MCF 10A (cell line): ENCODE results near the gene DGCR2. TPM values are rescaled to one million over a fixed set of nuclear protein-coding genes. Genes with fewer than 3 reads are reported as not detected.

Source experiments
- BruUV-seq: library from RNA; stranded (reverse); fragments of 400-500 nt; replicated peaks from 2 replicates; lab custom pipeline; 2021; lab: Mats Ljungman, UMichigan
- CTCF ChIA-PET: fragments of 300-600 bp; sonication (Branson Sonifier 250); formaldehyde crosslinking; extraction: SDS; loops from one replicate; lab custom pipeline; 2021; ENCODE audit warnings: antibody characterized with exemption, inconsistent platforms; lab: Yijun Ruan, JAX
- POLR2A ChIA-PET: fragments of 300-600, 350-650 bp; sonication (Branson Sonifier 250); formaldehyde crosslinking; extraction: SDS; loops from one replicate; lab custom pipeline; 2020; ENCODE audit warnings: antibody characterized with exemption, inconsistent platforms; lab: Yijun Ruan, JAX
- DNase-seq: peaks from one replicate; pipeline ENCODE4 v3.0.0-alpha.2; 2018; ENCODE audit not compliant: unreplicated experiment
- H3K27ac Mint-ChIP-seq: one replicate; pipeline ENCODE4 v1.8.0; 2022; ENCODE audit warnings: mild to moderate bottlenecking, low read depth, mixed read lengths; ENCODE audit not compliant: unreplicated experiment
- H3K27me3 Mint-ChIP-seq: one replicate; pipeline ENCODE4 v1.8.0; 2022; ENCODE audit warnings: mixed read lengths; ENCODE audit not compliant: insufficient read depth, unreplicated experiment
- H3K36me3 Mint-ChIP-seq: one replicate; pipeline ENCODE4 v1.8.0; 2022; ENCODE audit warnings: mild to moderate bottlenecking, moderate library complexity, mixed read lengths; ENCODE audit not compliant: insufficient read depth, unreplicated experiment
- H3K4me1 Mint-ChIP-seq: one replicate; pipeline ENCODE4 v1.8.0; 2022; ENCODE audit warnings: mixed read lengths; ENCODE audit not compliant: insufficient read depth, unreplicated experiment
- H3K4me3 Mint-ChIP-seq: one replicate; pipeline ENCODE4 v1.8.0; 2022; ENCODE audit warnings: mild to moderate bottlenecking, moderate library complexity, mixed read lengths; ENCODE audit not compliant: unreplicated experiment
- H3K9me3 Mint-ChIP-seq: one replicate; pipeline ENCODE4 v1.8.0; 2022; ENCODE audit warnings: mixed read lengths; ENCODE audit not compliant: unreplicated experiment
- intact Hi-C: fragments of 100-400 bp; cut with micrococcal nuclease; formaldehyde crosslinking; loops from 2 replicates; pipeline ENCODE4 v1.14.1; 2022
- total RNA-seq: library from RNA; stranded (reverse); gene quantifications from 2 replicates; pipeline ENCODE4 v1.2.3, GENCODE V29; 2022
- TF ChIP-seq, protein P1 (sequence below): fragments of 200-600 bp; IDR thresholded peaks from one replicate; pipeline ENCODE4 v1.8.0; 2022; ENCODE audit warnings: antibody characterized with exemption, mild to moderate bottlenecking; ENCODE audit not compliant: unreplicated experiment

Gene DGCR2
- total RNA-seq, 1 experiment from 2014 or later = 41.2 TPM

DNA sequence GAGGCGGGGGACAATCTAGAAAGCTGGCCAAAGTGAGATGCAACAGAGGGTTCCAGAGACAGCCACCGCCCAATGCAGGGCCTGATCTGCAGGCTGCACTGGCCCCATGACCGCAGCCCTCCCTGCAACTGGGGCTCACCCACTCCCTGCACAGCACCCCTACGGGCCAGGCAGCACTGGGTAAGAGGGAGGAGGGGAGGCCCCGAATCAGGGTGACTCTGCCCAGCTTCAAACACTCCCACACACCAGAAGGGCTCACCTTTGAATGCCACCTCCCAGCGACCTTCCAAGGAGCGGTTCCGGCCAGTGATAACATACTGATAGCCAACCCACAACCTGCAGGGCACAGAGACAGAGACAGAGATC, 59.3 kb downstream of the DGCR2 start:
- intact Hi-C loops = no loop called here
- TF ChIP-seq, protein P1, sequence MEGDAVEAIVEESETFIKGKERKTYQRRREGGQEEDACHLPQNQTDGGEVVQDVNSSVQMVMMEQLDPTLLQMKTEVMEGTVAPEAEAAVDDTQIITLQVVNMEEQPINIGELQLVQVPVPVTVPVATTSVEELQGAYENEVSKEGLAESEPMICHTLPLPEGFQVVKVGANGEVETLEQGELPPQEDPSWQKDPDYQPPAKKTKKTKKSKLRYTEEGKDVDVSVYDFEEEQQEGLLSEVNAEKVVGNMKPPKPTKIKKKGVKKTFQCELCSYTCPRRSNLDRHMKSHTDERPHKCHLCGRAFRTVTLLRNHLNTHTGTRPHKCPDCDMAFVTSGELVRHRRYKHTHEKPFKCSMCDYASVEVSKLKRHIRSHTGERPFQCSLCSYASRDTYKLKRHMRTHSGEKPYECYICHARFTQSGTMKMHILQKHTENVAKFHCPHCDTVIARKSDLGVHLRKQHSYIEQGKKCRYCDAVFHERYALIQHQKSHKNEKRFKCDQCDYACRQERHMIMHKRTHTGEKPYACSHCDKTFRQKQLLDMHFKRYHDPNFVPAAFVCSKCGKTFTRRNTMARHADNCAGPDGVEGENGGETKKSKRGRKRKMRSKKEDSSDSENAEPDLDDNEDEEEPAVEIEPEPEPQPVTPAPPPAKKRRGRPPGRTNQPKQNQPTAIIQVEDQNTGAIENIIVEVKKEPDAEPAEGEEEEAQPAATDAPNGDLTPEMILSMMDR = no peak
- CTCF ChIA-PET = interaction anchor here (1.0 kb wide), 1 partner anchor 108 kb away, joined by 4 read pairs; no protein-coding TSS in a partner anchor
- no TSS peak for BruUV-seq
- peaks cover 58% of the 10 kb centered on the region for H3K36me3 Mint-ChIP-seq
- POLR2A ChIA-PET = interaction anchor here (1.0 kb wide), 1 partner anchor 14 kb away, joined by 4 read pairs; no protein-coding TSS in a partner anchor
- no peaks in the 10 kb centered on the region for H3K9me3 Mint-ChIP-seq
- H3K27ac Mint-ChIP-seq = no peak overlapping the region
- H3K27me3 Mint-ChIP-seq = no peaks in the 10 kb centered on the region
- no peak for DNase-seq
- peaks cover 14% of the 10 kb centered on the region for H3K4me1 Mint-ChIP-seq
- H3K4me3 Mint-ChIP-seq = no peak overlapping the region

DNA sequence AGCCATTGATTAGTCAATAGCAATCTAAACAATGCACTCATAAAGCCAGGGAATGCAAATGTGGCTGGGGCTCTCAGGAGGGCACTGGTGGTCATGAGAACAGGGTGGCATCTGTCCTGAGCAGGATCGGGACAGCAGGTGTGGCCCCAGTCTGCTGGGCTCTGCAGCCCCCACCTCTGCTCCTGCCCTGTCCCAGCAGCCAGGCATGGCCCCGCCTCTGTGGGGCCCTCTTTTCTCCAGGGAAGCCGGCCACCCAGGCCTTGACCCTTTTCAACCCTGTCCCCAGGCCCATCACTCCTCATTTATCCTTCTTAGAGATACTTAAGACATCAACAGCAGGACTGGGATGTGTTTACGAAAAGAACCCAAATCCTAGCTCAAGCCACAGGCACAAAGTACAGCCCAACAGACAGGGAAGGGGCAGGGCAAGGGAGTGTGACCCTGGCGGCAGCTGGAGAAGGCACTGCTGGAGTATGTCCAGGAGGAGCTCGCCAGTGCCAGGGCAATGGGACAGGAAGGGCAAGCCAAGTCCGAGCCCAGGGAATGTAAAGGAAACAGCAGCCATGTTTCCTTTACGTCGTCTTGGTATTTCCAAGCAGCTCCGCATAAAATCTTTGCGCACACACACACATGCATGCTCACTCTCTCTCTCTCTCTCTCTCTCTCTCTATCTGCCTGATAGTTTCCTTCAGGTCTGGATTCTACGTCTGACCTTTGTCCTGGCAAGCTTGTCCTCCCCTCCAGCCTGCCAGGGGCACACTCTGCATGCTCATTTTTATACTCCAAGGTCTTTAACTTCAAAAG, 59.9 kb downstream of the DGCR2 start:
- intact Hi-C loops = no loop called here
- no peaks in the 10 kb centered on the region for H3K27me3 Mint-ChIP-seq
- CTCF ChIA-PET = interaction anchor here (0.7 to 1.0 kb wide), 2 partner anchors 107 to 159 kb away, joined by 3 to 4 read pairs; no protein-coding TSS in a partner anchor
- POLR2A ChIA-PET = interaction anchor here (0.8 to 1.0 kb wide), 2 partner anchors 14 to 59 kb away, joined by 3 to 4 read pairs; partner anchors contain the start of gene DGCR2
- peaks cover 55% of the 10 kb centered on the region for H3K36me3 Mint-ChIP-seq
- no TSS peak for BruUV-seq
- H3K4me1 Mint-ChIP-seq = peaks cover 14% of the 10 kb centered on the region
- H3K27ac Mint-ChIP-seq = no peak overlapping the region
- no peak for DNase-seq
- no peaks in the 10 kb centered on the region for H3K9me3 Mint-ChIP-seq
- H3K4me3 Mint-ChIP-seq = no peak overlapping the region
- TF ChIP-seq, protein P1 = no peak

DNA sequence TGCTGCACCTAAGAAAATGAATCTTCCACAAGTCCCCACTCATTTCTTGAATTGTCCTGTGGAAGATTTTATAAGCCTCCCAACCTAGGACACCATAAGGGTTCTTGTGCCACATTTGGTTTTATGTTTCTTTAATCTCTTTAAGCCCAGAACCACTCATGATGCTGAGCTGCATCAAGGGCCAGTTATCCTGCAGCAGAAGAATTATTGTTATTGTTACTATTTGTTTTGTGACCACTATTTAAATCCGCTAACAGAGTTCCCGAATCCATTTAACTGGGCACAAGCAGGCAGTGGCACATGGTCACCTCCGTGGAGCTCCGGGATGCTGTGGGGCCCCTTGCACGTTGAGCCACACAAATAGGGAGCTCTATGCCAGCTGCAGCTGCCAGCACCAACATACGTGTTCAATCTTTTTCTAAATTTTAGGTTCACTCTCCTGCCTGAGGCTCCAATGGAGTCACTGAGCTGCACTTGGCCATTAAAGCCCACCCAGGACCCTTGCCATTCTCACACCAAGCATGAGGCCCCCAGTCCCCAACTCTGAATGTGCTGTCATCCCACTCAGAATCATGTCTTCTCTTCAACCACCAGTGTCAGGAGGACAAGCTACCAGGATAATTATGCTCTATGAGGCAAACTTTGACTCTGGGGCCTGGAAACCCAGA, 60.6 kb downstream of the DGCR2 start:
- CTCF ChIA-PET = interaction anchor here (0.7 to 1.0 kb wide), 2 partner anchors 106 to 160 kb away, joined by 3 to 4 read pairs; no protein-coding TSS in a partner anchor
- TF ChIP-seq, protein P1 = no peak
- Mint-ChIP-seq H3K27me3 (no peaks in the 10 kb centered on the region), H3K27ac (no peak overlapping the region), H3K4me1 (peaks cover 9% of the 10 kb centered on the region), H3K4me3 (no peak overlapping the region), H3K9me3 (no peaks in the 10 kb centered on the region), H3K36me3 (peaks cover 57% of the 10 kb centered on the region)
- POLR2A ChIA-PET = interaction anchor here (0.8 to 1.5 kb wide), 3 partner anchors 10 to 60 kb away, joined by 3 to 5 read pairs (median 4); partner anchors contain the start of gene DGCR2
- TSS peak; percentile 17 for BruUV-seq
- intact Hi-C loops = loop anchor here (2.0 kb wide), 1 partner anchor 59 kb away; no protein-coding TSS in a partner anchor
- DNase-seq = no peak
